ENCODE results near the gene UBE2J2. TPM values are rescaled to one million over a fixed set of nuclear protein-coding genes. Genes with fewer than 3 reads are reported as not detected.

UBE2J2 gene
- total and polyA plus RNA-seq, 2 of the 4 experiments (the other 2 are of a cell fraction), result 20.6 to 67.5 TPM

DNA sequence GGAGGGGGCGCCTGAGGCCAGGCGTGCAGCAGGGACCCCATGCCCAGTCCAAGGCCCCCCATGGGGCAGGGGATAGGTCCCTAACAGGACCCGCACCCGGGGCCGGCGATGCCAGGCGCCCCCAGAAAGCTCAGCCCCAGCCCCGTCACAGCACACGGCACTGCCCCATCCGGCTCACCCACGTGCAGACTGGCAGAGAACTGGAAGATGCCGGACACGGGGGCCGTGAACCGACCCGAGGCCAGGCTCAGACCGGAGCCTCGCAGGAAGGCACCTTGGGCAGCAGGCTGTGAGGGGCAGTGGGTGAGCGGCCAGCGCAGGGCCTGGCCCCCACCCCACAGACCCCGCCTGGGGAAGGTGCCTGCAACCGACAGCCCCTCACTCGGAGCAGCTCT lies 30.4 kb downstream of the UBE2J2 start:
- in situ Hi-C loops (cut with MboI; ENCODE audit: low sequenced_read_pairs), result no loop called here
- Histone ChIP-seq H3K4ac (ENCODE audit: low read depth, low read length) (no peak overlapping the region), H2AFZ (replicated peaks; ENCODE audit: low read length, poor library complexity) (no peak overlapping the region), H3K14ac (replicated peaks; ENCODE audit: low read depth, low read length) (no peak overlapping the region), H3K4me3 (ENCODE audit: insufficient read depth, low read depth, low read length) (no peak overlapping the region), H3K9me1 (ENCODE audit: insufficient read depth, low read length) (no peaks in the 10 kb centered on the region), H2AK5ac (ENCODE audit: low read depth, low read length) (no peak overlapping the region), H4K8ac (ENCODE audit: low read depth in 2 of 2, low read length in 2 of 2) (no peak overlapping the region), H3K27ac (ENCODE audit: insufficient read depth, low read length) (no peak overlapping the region), H3K4me2 (ENCODE audit: low read depth, low read length) (no peak overlapping the region), H3K27me3 (ENCODE audit: control insufficient read depth, insufficient read depth, low read length) (no peaks in the 10 kb centered on the region), H3K9ac (ENCODE audit: low read depth, low read length) (no peak overlapping the region), H3K18ac (ENCODE audit: low read depth, low read length) (no peak overlapping the region), H3K36me3 (ENCODE audit: control insufficient read depth, insufficient read depth, low read length) (peaks cover 2% of the 10 kb centered on the region; the same call in 1 of the 2 replicates), H4K91ac (ENCODE audit: insufficient read depth, low read depth, low read length) (no peak overlapping the region), H4K5ac (ENCODE audit: low read depth, low read length) (no peak overlapping the region), H2BK15ac (ENCODE audit: low read depth, low read length) (no peak overlapping the region), H3K79me1 (ENCODE audit: low read depth in 1 of 2, low read length in 2 of 2) (no peaks in the 10 kb centered on the region), H2AK9ac (replicated peaks; ENCODE audit: low read depth, low read length, poor library complexity) (no peak overlapping the region), H3K56ac (ENCODE audit: extremely low read depth, insufficient read depth, low read length) (no peak overlapping the region), H2BK5ac (ENCODE audit: low read depth, low read length, poor library complexity, severe bottlenecking) (no peak overlapping the region), H4K20me1 (ENCODE audit: insufficient read depth, low read length) (no peaks in the 10 kb centered on the region), H2BK20ac (ENCODE audit: low read depth, low read length) (no peak overlapping the region), H3K9me3 (ENCODE audit: control insufficient read depth, insufficient read depth, low read length) (no peaks in the 10 kb centered on the region), H3K23ac (ENCODE audit: low read depth, low read length) (no peak overlapping the region), H3K4me1 (ENCODE audit: control insufficient read depth, insufficient read depth, low read length) (peaks cover 9% of the 10 kb centered on the region), H2BK120ac (ENCODE audit: low read depth, low read length) (no peak overlapping the region)
- POLR2A ChIA-PET (ENCODE audit: unreplicated experiment), result no interaction called here
- CTCF ChIA-PET, result no interaction called here
- intact Hi-C loops (cut with micrococcal nuclease), result no loop called here
- BruUV-seq (replicated peaks), result no TSS peak
- ATAC-seq (ENCODE audit: low read depth) (no peak), DNase-seq (no peak)
- no peak for TF ChIP-seq CHD1 (IDR thresholded peaks at IDR 0.05; ENCODE audit: low read depth, low read length)
- no peak for TF ChIP-seq RAD21 (IDR thresholded peaks at IDR 0.05; ENCODE audit: low read length)
- TF ChIP-seq CTCF (conservative IDR thresholded peaks at IDR 0.05; ENCODE audit: low read depth, low read length), result no peak
- TF ChIP-seq RCOR1 (IDR thresholded peaks at IDR 0.05; ENCODE audit: insufficient replicate concordance, low read length), result no peak
- TF ChIP-seq SMC3 (IDR thresholded peaks at IDR 0.05; ENCODE audit: low read depth, low read length), result no peak
- TF ChIP-seq, protein P1, sequence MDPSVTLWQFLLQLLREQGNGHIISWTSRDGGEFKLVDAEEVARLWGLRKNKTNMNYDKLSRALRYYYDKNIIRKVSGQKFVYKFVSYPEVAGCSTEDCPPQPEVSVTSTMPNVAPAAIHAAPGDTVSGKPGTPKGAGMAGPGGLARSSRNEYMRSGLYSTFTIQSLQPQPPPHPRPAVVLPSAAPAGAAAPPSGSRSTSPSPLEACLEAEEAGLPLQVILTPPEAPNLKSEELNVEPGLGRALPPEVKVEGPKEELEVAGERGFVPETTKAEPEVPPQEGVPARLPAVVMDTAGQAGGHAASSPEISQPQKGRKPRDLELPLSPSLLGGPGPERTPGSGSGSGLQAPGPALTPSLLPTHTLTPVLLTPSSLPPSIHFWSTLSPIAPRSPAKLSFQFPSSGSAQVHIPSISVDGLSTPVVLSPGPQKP (IDR thresholded peaks at IDR 0.05; ENCODE audit: borderline replicate concordance, low read depth, low read length), result no peak
- no peak for TF ChIP-seq RFX5 (IDR thresholded peaks at IDR 0.05; ENCODE audit: low read depth, low read length)
- no peak for TF ChIP-seq MAZ (IDR thresholded peaks at IDR 0.05; ENCODE audit: borderline replicate concordance, low read depth, low read length)
- no peak for TF ChIP-seq POLR2A (IDR thresholded peaks at IDR 0.05; ENCODE audit: low read depth, low read length)
- no peak for TF ChIP-seq MAFK (IDR thresholded peaks at IDR 0.05; ENCODE audit: low read depth, low read length)
- no peak for TF ChIP-seq MXI1 (IDR thresholded peaks at IDR 0.05; ENCODE audit: borderline replicate concordance, low read depth, low read length)
- no peak for TF ChIP-seq FOS (IDR thresholded peaks at IDR 0.05; ENCODE audit: low read depth, low read length)
- TF ChIP-seq, protein P2, sequence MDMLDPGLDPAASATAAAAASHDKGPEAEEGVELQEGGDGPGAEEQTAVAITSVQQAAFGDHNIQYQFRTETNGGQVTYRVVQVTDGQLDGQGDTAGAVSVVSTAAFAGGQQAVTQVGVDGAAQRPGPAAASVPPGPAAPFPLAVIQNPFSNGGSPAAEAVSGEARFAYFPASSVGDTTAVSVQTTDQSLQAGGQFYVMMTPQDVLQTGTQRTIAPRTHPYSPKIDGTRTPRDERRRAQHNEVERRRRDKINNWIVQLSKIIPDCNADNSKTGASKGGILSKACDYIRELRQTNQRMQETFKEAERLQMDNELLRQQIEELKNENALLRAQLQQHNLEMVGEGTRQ (IDR thresholded peaks at IDR 0.05; ENCODE audit: low read depth, low read length), result no peak
- TF ChIP-seq NFE2L2 (IDR thresholded peaks at IDR 0.05; ENCODE audit: low read depth, low read length), result no peak
- TF ChIP-seq CEBPB (IDR thresholded peaks at IDR 0.05; ENCODE audit: low read depth, low read length), result no peak
- TF ChIP-seq BHLHE40 (IDR thresholded peaks at IDR 0.05; ENCODE audit: low read depth, low read length), result no peak
- 93% methylated on average over 12 of the region's 23 CpGs; no CpG with 5 or more reads in 1 of the 2 experiments for WGBS, 2 experiments (ENCODE audit: extremely low coverage in 2 of 2, insufficient read length in 1 of 2)
- dilution Hi-C loops (cut with HindIII; ENCODE audit: low sequenced_read_pairs, unreplicated experiment), result no loop called here

Measured in IMR-90 (cell line).